Heart left ventricle (tissue), 16 donors: ENCODE measurements around the gene ZFP92. TPM values are rescaled to one million over a fixed set of nuclear protein-coding genes. Genes with fewer than 3 reads are reported as not detected.

Experiments
- ATAC-seq, 4 donors: fragments of 200-7000 bp; cut with Tn5 transposase; one replicate each; pipeline ENCODE4 v1.9.1; 2020 to 2022; ENCODE audit warnings: moderate library complexity in 4 of 4, mild to moderate bottlenecking in 3 of 4, moderate number of reproducible peaks in 1 of 4
- DNase-seq, 5 donors: peaks; one replicate each; pipeline ENCODE4 v3.0.0-alpha.2; 2020
- H3K27ac ChIP-seq, 12 donors: fragments of 200-600 bp; sonication (generic) in 4 of 12; one replicate each; pipeline versions ENCODE4 v1.5.0 to v1.8.0; 2016 to 2022; ENCODE audit warnings: mild to moderate bottlenecking in 2 of 12
- H3K27me3 ChIP-seq, 9 donors: fragments of 200-600 bp; sonication (generic) in 2 of 9; one replicate each; pipeline versions ENCODE4 v1.5.1 to v1.8.0; 2016 to 2022; ENCODE audit warnings: mild to moderate bottlenecking in 3 of 9
- H3K36me3 ChIP-seq, 9 donors: fragments of 200-600 bp; sonication (generic) in 2 of 9; one replicate each; pipeline versions ENCODE4 v1.5.0 to v1.8.0; 2018 to 2022; ENCODE audit warnings: mild to moderate bottlenecking in 2 of 9
- H3K4me1 ChIP-seq, 12 donors: fragments of 200-600 bp; sonication (generic) in 4 of 12; one replicate each; pipeline versions ENCODE4 v1.5.0 to v1.8.0; 2016 to 2022; ENCODE audit warnings: mild to moderate bottlenecking in 3 of 12
- H3K4me3 ChIP-seq, 12 donors: fragments of 200-600 bp; sonication (generic) in 4 of 12; one replicate each; pipeline versions ENCODE4 v1.5.0 to v1.8.0; 2017 to 2022; ENCODE audit warnings: mild to moderate bottlenecking in 9 of 12, moderate library complexity in 4 of 12
- H3K9me3 ChIP-seq, 12 donors: fragments of 200-600 bp; sonication (generic) in 4 of 12; one replicate each; pipeline versions ENCODE4 v1.5.0 to v1.8.0; 2016 to 2022; ENCODE audit warnings: mild to moderate bottlenecking in 1 of 12
- POLR2A ChIP-seq, 2 donors: fragments of 450-650 bp; IDR thresholded peaks; one replicate each; pipeline ENCODE4 v1.6.1; 2017; ENCODE audit warnings: antibody characterized with exemption in 2 of 2, mild to moderate bottlenecking in 2 of 2, moderate library complexity in 2 of 2
- WGBS, 4 donors: extraction: QIAGEN DNeasy Blood & Tissue Kit in 2 of 4; methylation state at CpG; one replicate each; pipeline versions ENCODE4 v1.1.5 to v1.1.7; 2013 to 2018; 5-methylcytosine and 5-hydroxymethylcytosine counted together
- intact Hi-C, 10 donors: fragments of 100-400 bp; cut with DNase I; formaldehyde crosslinking; loops; one replicate each; pipeline versions ENCODE4 v1.11.1 to v1.14.2; 2022
- polyA plus RNA-seq, 2 donors: library from polyadenylated mRNA; stranded (reverse); fragments of 200-250 nt; gene quantifications; one replicate each; pipeline ENCODE4 v1.2.3, GENCODE V29; 2013
- total RNA-seq, 9 donors: library from RNA; depleted of rRNA in 2 of 9; stranded (reverse); fragments of >200 nt in 2 of 9; fragmentation: NEBNext Ultra II Directional in 3 of 9; extraction: Animal tissue kit (Norgen Biotek cat#: 25700) in 3 of 9; gene quantifications; one replicate each; pipeline versions ENCODE4 v1.1.0 to v1.2.4, GENCODE V29; 2016 to 2023
- TF ChIP-seq, protein P1 (sequence below), 12 donors: fragments of 200-600 bp; sonication (generic) in 4 of 12; IDR thresholded peaks; one replicate each; pipeline versions ENCODE4 v1.5.0 to v1.8.0; 2018 to 2022; ENCODE audit warnings: antibody characterized with exemption in 12 of 12, mild to moderate bottlenecking in 5 of 12
- donor health status: ischemic (EF 13 %, LVEDD 7.1; RV severe dilation, severe dysfunction).
- donor health status: healthy with polysubstance abuse.
- donor health status: DM: no; HTN: yes; CAD: no.
- donor health status: DM: no; HTN: no; CAD: no.
- donor health status: ischemic (EF 25% LVEDD 6.9; RV normal size, moderate dysfunction).
- donor health status: ischemic (EF 25% LVEDD 5.7; RV mildly dilated, moderate dysfunction).
- donor health status: healthy.
- donor health status: DM: yes; HTN: yes; CAD: no.
- donor health status: ischemic (EF 35%, LVEDD 5.7; RV mildly dilated, moderate dysfunction).
- donor health status: nonischemic (EF 11% LVEDD 7.7; RV severe dilation, severe dysfunction).
- donor health status: DM: yes; HTN: yes; CAD: no.
- donor health status: PGD.
- donor health status: ischemic (EF 29% LVEDD 5.4; RV normal size, mild dysfunction).
- donor health status: nonischemic (EF 23%, LVEDD 6.1; RV moderate dilation, normal function).

ZFP92 gene
- total and polyA plus RNA-seq, 11 donors: 0.22 to 1.5 (median 0.55) TPM

DNA sequence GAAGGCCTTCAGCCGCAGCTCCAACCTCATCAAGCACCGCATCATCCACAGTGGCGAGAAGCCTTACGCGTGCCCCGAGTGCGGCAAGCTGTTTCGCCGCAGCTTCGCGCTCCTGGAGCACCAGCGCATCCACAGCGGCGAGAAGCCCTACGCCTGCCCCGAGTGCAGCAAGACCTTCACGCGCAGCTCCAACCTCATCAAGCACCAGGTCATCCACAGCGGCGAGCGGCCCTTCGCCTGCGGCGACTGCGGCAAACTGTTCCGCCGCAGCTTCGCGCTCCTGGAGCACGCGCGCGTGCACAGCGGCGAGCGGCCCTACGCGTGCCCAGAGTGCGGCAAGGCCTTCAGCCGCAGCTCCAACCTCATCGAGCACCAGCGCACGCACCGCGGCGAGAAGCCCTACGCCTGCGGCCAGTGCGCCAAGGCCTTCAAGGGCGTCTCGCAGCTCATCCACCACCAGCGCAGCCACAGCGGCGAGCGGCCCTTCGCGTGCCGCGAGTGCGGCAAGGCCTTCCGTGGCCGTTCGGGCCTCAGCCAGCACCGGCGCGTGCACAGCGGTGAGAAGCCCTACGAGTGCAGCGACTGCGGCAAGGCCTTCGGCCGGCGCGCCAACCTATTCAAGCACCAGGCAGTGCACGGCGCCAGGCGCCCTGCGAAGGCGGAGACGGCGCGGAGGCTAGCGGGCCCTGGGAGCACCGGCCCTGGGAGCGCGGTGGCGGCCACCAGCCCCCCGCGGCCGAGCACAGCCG, 9.8 kb downstream of the ZFP92 start:
- no peak for DNase-seq
- 88 to 94% (median 92%) methylated on average over 52 to 91 of the region's 91 CpGs for WGBS, 4 donors
- peaks cover 0 to 7% (median 0%) of the 10 kb centered on the region in 9 donors for H3K36me3 ChIP-seq
- no peak overlapping the region for H3K27ac ChIP-seq
- peaks cover 0 to 4% (median 0%) of the 10 kb centered on the region in 9 donors for H3K27me3 ChIP-seq
- no peak overlapping the region for H3K4me3 ChIP-seq
- ATAC-seq: no peak
- no peak for TF ChIP-seq POLR2A (IDR thresholded peaks at IDR 0.05)
- TF ChIP-seq, protein P1, sequence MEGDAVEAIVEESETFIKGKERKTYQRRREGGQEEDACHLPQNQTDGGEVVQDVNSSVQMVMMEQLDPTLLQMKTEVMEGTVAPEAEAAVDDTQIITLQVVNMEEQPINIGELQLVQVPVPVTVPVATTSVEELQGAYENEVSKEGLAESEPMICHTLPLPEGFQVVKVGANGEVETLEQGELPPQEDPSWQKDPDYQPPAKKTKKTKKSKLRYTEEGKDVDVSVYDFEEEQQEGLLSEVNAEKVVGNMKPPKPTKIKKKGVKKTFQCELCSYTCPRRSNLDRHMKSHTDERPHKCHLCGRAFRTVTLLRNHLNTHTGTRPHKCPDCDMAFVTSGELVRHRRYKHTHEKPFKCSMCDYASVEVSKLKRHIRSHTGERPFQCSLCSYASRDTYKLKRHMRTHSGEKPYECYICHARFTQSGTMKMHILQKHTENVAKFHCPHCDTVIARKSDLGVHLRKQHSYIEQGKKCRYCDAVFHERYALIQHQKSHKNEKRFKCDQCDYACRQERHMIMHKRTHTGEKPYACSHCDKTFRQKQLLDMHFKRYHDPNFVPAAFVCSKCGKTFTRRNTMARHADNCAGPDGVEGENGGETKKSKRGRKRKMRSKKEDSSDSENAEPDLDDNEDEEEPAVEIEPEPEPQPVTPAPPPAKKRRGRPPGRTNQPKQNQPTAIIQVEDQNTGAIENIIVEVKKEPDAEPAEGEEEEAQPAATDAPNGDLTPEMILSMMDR (IDR thresholded peaks at IDR 0.05): no peak
- H3K4me1 ChIP-seq: peaks cover 0 to 3% (median 0%) of the 10 kb centered on the region in 12 donors
- intact Hi-C loops: no loop called here
- H3K9me3 ChIP-seq: no peaks in the 10 kb centered on the region

DNA sequence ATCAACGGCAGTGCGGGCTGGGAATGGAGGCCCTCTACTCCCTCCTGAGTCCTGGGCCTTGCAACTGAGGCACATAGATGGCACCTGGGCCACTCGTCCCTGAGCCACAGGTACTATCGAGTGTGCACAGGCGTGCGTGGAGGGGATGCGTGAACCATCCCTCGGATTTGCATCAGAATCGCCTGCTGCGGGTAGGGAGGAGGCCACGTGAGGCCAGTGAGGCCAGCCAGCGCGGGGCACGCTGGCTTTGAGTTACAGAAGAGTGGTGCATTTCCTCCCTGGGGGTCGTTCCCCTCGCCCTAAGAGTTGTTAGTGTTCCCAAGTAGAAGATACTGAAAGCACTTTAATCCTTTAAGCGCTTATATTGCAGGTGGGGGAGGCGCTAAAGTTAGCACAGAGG, 10.6 kb downstream of the ZFP92 start:
- no peaks in the 10 kb centered on the region for H3K9me3 ChIP-seq
- DNase-seq (no peak), ATAC-seq (no peak)
- TF ChIP-seq, protein P1 (IDR thresholded peaks at IDR 0.05): no peak
- TF ChIP-seq POLR2A (IDR thresholded peaks at IDR 0.05): no peak
- H3K36me3 ChIP-seq: peaks cover 0 to 7% (median 0%) of the 10 kb centered on the region in 9 donors
- H3K27ac ChIP-seq: no peak overlapping the region
- intact Hi-C loops: no loop called here
- no peak overlapping the region for H3K4me3 ChIP-seq
- WGBS, 4 donors: 85 to 90% (median 89%) methylated on average over 18 of the region's 18 CpGs
- peaks cover 0 to 4% (median 0%) of the 10 kb centered on the region in 9 donors for H3K27me3 ChIP-seq
- no peaks in the 10 kb centered on the region for H3K4me1 ChIP-seq

DNA sequence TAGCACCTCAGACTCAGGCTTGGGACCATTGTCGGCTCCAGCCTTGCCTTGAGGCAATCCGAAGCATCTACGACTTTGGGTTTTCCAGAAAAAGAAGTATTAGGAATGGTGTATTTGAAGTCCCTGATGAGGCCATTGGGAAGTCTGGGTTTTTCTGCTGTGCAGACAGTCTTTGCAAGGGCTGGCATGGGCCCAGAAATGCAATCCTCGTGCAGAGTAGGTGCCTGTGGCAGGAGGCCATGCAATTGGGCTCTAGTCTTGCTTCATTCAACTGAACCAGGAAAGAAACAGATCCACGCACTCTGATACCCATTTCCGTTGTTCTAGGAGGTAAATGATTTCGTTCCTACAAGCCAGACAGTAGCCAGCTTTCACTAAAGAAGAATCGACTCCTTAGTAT, 12.4 kb downstream of the ZFP92 start:
- peak in 1 of 5 donors; percentile 51 for DNase-seq
- peak in 1 of 4 donors; percentile 50 for ATAC-seq
- 66 to 77% (median 73%) methylated on average over 8 of the region's 8 CpGs for WGBS, 4 donors

DNA sequence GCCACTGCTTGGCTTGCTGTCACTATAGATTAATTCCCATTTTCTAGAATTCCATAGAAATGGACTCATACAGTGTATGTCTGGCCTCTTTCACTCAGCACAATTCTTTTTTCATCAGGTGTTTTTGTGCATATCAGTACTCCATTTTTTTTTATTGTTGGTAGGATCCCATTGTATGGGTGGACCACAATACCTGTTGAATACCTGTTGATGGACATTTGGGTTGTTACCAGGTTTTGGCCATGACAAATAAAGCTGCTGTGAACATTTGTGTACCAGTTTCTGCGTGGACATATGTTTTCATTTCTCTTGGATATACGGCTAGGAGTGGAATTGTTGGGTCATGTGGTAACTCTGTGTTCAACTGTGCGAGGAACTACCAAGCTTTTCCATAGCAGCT, 14.9 kb downstream of the ZFP92 start:
- DNase-seq (no peak), ATAC-seq (no peak)
- Histone ChIP-seq H3K9me3 (peaks cover 0 to 7% (median 0%) of the 10 kb centered on the region in 12 donors), H3K27ac (no peak overlapping the region), H3K36me3 (peaks cover 0 to under 1% (median 0%) of the 10 kb centered on the region in 9 donors), H3K27me3 (no peaks in the 10 kb centered on the region), H3K4me3 (no peak overlapping the region), H3K4me1 (no peaks in the 10 kb centered on the region)
- TF ChIP-seq, protein P1 (IDR thresholded peaks at IDR 0.05): no peak
- no peak for TF ChIP-seq POLR2A (IDR thresholded peaks at IDR 0.05)
- intact Hi-C loops: no loop called here
- 83 to 93% (median 88%) methylated on average over 3 of the region's 3 CpGs for WGBS, 4 donors

More for the DNA sequence above, 12.4 kb downstream of the ZFP92 start:
- Histone ChIP-seq H3K4me1 (no peaks in the 10 kb centered on the region), H3K27me3 (no peaks in the 10 kb centered on the region), H3K4me3 (no peak overlapping the region), H3K27ac (no peak overlapping the region), H3K36me3 (peaks cover 0 to 7% (median 0%) of the 10 kb centered on the region in 9 donors), H3K9me3 (no peaks in the 10 kb centered on the region)
- TF ChIP-seq POLR2A (IDR thresholded peaks at IDR 0.05): no peak
- TF ChIP-seq, protein P1 (IDR thresholded peaks at IDR 0.05): no peak
- intact Hi-C loops: no loop called here
